AG20443 (cell line): ENCODE measurements around the gene ETV7.
"Not testable (repeated sequence)": the region's sequence is repeated elsewhere in the genome, so short reads cannot be mapped to it uniquely, and the experiment has no call there.

ENCODE experiments used
- DNase-seq: peaks from one replicate; pipeline ENCODE4 v3.0.0; 2012; ENCODE audit warnings: low spot score, mixed read lengths

The ETV7 gene

DNA sequence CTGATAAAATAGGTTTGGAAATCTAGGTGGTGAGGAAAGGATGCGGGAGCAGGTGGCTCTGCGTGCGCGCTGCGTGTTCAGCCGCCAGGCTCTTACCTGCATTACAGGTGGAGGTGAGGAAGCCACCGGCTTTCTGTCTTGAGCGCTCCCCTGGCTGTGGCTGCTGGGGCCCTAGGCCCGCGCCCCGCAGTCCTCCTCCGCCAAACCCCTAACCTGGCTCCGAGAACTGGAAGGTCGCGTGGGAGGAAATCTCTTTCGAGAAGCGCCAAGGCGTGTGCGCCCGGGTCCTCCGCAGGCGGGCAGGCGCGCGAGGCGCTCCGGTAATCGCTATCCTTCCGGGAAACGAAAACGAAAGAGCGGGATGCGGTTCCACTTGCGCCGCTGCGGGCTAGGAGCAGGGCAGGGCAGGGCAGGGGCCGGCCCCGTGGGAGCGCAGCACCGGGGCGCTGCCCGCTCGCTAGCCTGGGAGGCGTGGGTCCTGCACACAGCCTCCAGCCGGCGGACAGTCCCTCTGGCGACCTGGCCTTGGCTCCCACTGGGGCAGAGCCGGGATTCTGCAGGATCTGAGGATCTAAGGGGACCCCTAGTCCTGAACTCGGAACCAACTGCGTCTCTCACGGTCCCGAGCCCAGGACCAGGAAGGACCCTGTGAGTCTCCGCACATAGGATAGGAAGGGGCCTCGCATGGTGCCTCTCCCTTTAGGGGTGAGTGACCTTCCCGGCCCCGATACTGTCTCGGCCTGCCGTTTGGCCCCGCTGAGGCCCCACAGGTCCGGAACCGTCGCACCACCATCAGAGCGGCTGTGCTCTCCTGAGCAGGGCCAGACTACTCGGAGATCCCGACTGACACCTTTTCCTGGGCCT, at the start of gene ETV7:
Gene ETV7, minus strand, starts transcription at position 230 of the 864 bp plus-strand sequence. Its CDS starts 128 bp downstream, at position 102.
- DNase-seq: peak; percentile 69

GRCh38 chr6:36436466-36436865, 49.0 kb upstream of the ETV7 start:
- DNase-seq: peak; percentile 44

- peak; percentile 35 for DNase-seq
Observed at GRCh38 chr6:36432151-36432671, 44.7 kb upstream of the ETV7 start.

DNA sequence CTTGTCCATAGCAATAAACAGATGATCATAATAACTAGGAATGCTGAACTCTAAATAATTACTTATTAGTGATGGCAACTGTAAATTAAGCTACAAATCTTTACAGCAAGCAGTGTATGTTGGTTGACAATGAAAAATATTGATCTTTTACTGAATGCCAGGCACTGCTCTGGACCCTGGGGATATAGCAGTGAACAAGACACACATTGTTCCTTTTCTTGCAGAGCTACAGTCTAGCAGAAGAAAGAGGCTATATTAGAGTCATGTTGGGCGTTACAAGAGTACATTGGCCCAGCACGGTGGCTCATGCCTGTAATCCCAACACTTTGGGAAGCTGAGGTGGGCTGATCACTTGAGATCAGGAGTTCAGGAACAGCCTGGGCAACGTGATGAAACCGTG, 43.7 kb upstream of the ETV7 start:
- DNase-seq: no peak

GRCh38 chr6:36430351-36430750, 42.9 kb upstream of the ETV7 start:
- DNase-seq: no peak

DNA sequence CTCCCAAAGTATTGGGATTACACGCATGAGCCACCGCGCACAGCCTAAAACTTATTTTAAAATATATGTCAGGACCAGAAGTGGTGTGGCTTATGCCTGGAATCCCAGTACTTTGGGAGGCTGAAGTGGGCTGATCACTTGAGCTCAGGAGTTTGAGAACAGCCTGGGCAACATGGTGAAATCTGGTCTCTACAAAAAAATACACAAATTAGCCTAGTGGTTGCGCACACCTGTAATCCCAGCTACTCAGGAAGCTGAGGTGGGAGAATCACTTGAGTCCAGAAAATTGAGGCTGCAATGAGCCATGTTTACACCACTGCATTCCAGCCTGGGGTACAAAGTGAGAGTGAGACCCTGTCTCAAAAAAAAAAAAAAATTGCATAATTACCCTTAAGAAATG, 41.4 kb upstream of the ETV7 start:
- DNase-seq: no peak

- DNase-seq: no peak
Observed at GRCh38 chr6:36426622-36427021, 39.2 kb upstream of the ETV7 start.

- DNase-seq: peak; percentile 99
Observed at GRCh38 chr6:36423101-36423824, 35.8 kb upstream of the ETV7 start.

- no peak for DNase-seq
Observed at GRCh38 chr6:36422714-36423100, 35.2 kb upstream of the ETV7 start.

GRCh38 chr6:36419310-36419709, 31.8 kb upstream of the ETV7 start:
- DNase-seq: no peak

DNA sequence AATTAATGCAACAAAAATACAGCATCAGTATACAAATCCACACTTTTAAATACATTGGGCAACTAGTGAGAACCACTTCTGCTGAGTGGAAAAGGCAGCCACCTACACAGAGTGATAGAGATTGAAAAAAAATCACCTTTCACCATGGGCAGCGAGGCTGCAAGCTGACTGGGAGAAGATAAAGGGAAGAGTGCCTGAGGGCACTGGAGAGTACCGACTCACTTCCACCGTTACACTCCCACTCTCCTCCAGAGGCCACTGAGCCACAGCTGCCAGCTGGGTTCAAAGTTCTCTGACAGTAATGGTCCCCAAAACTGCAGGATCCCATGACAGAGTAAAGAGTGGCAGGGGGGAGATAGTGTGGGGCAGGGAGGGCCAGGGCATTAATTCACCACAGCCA, 31.1 kb upstream of the ETV7 start:
- DNase-seq: no peak

GRCh38 chr6:36414481-36414880, 27.0 kb upstream of the ETV7 start:
- peak; percentile 31 for DNase-seq

DNA sequence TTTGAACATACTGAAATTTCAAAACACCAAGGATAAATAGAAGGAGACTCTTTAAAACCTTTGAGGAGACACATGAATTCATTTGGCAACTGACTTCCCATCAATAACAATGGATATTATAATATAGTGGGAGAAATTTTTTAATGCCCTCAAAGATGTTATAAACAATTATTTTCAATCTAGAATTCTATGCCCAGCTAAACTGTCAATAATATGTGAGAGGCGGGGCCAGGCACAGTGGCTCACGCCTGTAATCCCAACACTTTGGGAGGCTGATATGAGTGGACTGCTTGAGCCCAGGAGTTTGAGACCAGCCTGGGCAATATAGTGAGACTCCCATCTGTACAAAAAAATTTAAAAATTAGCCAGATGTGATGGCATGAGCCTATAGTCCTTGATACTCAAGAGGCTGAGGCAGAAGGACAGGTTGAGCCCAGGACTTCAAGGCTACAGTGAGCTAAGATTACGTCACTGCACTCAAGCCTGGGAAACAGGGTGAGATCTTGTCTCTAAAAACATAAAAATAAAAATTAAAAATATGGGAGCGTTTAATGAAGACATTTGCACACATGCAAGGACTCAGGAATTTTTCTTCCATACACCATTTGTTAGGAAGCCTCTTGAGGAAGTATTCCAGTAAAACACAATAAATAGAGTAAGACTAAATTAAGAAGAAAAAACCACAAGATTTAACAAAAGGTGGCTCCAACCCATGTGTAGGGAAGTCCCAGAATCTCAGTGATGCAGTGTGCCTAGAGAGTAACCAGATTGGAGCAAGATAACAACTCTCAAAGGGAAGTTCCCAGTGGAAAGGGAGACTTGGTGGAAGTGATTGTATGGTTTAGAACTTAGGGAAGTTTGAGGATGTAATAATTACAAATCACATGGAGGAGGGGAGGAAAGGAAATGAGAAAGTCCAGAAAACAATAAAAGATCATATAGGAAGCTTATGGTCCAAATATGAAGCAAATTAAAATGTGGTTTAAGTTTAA, 26.3 kb upstream of the ETV7 start:
- DNase-seq: no peak

DNA sequence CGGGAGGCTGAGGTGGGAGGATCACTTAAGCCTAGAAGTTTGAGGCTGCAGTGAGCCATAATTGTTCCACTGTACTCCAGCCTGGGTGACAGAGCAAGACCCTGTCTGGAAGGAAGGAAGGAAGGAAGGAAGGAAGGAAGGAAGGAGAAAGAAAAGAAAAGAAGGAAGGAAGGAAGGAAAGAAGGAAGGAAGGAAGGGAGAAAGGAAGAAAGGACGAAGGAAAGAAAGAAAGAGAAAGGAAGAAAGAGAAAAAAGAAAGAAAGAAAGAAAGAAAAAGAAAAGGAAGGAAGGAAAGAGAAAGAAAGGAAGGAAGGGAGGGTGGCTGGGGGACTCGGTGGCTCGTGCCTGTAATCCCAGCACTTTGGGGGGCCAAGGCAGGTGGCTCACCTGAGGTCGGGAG, 22.2 kb upstream of the ETV7 start:
- DNase-seq: not testable (repeated sequence)

- DNase-seq: no peak
Observed at GRCh38 chr6:36404164-36404563, 16.7 kb upstream of the ETV7 start.

DNA sequence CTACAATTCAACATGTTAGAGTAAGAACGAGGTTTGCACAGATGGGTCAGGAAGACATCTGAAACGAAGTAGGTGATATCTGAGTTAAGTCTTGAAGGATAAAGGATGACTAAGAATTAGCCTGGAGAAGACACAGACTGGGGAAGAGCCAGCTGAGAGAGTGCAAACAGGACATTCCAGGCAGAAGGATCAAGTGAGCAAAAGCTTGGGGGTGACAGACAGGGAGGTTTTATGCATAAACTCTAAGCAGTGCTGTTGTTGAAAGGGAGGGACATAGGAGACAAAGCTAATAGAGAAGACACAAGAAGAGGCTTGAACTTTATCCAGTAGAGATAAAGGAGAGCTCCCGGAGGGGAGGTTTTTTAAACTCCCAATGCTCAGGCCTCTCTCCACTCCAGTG, 15.0 kb upstream of the ETV7 start:
- no peak for DNase-seq

GRCh38 chr6:36399970-36400369, 12.5 kb upstream of the ETV7 start:
- DNase-seq: no peak

DNA sequence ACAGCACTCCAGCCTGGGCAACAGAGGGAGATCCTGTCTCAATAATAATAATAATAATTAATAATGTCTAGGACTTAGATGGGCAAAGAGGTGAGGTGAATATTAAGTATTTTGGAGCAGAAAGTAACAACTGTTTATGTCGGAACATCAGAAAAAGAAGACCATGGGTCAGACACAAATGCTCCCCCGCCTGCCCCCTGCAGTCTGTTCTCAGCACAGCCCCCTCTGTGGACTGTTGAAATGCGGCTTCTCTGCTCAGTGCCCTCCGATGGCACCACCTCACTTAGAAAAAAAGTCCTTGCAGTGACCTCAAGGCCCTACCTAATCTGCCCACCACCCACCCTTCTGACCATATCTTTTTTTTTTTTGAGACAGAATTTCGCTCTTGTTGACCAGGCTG, 5.2 kb upstream of the ETV7 start:
- DNase-seq: no peak

DNA sequence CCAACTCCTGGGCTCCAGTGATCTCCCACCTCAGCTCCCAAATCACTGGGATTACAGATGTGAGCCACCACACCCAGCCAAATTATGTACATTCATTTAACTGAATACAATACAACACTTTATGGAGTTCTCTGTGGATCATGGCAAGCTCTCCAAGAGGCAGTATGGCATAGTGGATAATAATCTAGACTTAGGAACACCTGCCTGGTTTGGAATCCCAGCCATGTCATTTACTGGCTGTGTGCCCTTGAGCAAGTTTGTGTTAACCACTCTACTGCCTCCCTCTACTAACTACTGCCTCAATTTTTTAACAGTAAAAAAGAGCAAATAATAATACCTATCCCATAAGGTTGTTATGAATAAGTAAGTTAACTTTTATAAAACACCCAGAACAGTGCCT, 1.9 kb upstream of the ETV7 start:
- DNase-seq: no peak

DNA sequence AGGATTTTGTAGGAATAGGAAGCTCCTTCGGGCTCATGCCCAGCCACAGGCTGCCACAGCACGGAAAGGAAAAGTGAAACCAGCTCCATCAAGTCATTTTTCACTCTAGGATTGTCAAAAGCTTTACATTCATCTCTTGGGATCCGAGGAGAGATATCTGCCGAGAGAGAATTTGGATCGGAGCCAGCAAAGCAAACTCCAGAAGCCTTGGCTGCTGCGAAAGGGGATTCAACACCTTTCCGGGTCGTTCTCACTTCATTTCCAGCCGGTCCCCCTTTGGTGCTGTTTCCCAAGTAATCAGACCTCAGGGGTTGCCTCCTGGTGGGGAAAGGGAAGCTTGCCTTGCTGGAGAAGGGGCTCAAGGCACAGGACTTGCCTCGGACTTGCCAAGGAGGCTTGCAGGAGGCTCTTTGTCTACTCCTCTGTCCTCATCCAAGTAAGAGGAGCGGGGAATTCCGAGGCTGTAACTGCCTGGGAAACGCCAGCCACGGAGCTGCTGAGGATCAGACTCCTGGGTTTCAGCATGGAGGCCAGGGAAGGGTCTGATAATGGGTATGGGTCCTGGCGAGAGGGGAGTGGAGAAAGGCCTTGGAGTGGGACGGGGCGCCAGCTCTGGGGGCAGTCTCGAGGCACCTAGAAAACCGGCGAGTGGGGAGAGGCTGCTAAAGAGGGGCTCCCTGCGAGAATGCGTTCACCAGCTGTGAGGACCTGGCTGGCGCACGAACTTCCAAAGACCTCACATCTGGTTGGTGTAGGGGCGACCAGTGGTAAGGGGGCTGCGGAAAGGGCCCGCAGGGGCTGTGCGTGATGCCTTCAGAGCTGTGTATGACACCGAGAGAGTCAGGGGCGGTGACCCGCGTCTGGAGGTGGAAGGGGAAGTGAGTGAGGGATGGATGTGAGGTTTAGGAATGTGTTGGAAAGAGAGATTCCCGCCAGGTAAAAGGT, 702 bp downstream of the ETV7 start:
- DNase-seq: peak; percentile 73

DNA sequence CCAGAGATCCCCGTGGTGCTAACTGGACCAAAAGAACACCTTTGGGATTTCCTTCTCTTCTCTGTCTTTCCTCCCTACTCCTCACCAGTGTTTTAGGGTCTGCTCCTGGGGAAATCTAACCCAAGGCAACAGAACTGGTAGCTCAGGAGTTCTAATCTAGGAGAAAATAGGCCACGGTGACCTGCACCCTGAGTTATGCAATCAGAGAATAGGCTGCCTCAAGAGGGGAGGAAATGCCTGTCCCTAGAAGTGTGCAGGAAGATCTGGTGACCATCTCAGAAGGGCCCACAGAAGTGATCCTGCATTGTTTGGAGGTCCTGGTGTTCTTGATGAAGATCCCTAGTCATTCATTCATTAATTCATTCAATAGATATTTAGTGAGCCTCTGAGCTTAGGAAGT, 3.4 kb downstream of the ETV7 start:
- DNase-seq: no peak
